ENCODE data around the gene CACNA1I. TPM values are rescaled to one million over a fixed set of nuclear protein-coding genes. Genes with fewer than 3 reads are reported as not detected.

CACNA1I gene
- total RNA-seq, 2 experiments from 2014 or later = 29.2 to 30.1 TPM

DNA sequence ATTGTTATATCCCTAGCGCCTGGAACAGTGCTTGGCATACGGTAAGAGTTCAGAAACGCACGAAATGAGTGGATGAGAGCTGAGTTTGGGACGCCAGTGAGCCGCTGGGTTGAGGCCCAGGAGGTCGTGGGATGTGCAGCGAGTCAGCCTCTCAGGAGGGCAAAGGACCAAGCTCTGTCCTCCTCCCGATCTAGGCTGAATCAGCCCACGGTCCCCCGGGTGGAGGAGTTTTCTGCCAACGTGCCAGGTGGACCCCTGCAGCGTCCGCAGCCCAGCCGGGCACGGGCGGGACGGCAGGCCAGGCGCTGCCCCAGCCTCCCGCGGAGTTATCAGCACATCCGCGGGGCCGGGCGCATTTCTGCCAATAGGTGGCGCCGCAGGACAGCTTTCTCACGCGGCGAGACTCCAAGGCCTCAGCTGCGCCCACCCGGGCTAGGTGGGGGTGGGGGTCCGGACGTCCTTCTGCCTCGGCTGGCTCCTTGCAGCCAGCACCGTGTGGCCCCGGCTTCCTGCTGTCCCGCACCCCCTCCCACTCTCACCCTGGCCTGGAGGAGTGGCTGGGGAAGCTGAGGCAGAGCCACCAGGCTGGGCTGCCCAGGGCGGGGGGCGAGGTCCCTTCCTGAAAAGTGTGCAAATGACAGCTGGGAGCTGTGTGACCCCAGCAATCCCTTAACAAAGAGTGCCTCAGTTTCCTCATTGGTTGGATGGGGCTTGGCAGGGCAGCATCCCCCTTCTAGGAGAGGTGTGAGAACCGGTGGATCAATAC lies 35.8 kb upstream of the CACNA1I start:
- Mint-ChIP-seq H3K9me3 (no peaks in the 10 kb centered on the region), H3K4me1 (ENCODE audit: low read depth) (peaks cover 40% of the 10 kb centered on the region), H3K36me3 (ENCODE audit: low read depth) (peaks cover 29% of the 10 kb centered on the region), H3K27ac (no peak overlapping the region), H3K4me3 (no peak overlapping the region), H3K27me3 (no peaks in the 10 kb centered on the region)
- Histone ChIP-seq H3K27me3 (ENCODE audit: control insufficient read depth in 1 of 2, insufficient read depth in 2 of 2, low read length in 2 of 2) (no peaks in the 10 kb centered on the region), H3K27ac (ENCODE audit: low read depth in 1 of 2, low read length in 2 of 2) (no peak overlapping the region), H3K36me3 (ENCODE audit: insufficient read depth, low read length) (peaks cover 14% of the 10 kb centered on the region), H3K9me3 (ENCODE audit: control insufficient read depth in 1 of 2, insufficient read depth in 1 of 2, low read length in 2 of 2) (no peaks in the 10 kb centered on the region), H3K4me3 (ENCODE audit: low read length) (no peak overlapping the region), H3K4me1 (ENCODE audit: insufficient read depth, low read length) (peaks cover 44% of the 10 kb centered on the region)
- ChIA-PET POLR2A (interaction anchor here (1.1 to 4.7 kb wide), 7 partner anchors 12 to 510 kb away, joined by 3 to 35 read pairs (median 4); partner anchors contain the start of genes ATF4, FAM83F and RPL3), CTCF (interaction anchor here (0.8 to 2.2 kb wide), 15 partner anchors 10 to 813 kb away, joined by 3 to 43 read pairs (median 3); partner anchors contain the start of gene ATF4)
- no peak for ATAC-seq (ENCODE audit: poor library complexity)
- DNase-seq = peak; percentile 72 to 88 (median 76)
- TF ChIP-seq, protein P1, sequence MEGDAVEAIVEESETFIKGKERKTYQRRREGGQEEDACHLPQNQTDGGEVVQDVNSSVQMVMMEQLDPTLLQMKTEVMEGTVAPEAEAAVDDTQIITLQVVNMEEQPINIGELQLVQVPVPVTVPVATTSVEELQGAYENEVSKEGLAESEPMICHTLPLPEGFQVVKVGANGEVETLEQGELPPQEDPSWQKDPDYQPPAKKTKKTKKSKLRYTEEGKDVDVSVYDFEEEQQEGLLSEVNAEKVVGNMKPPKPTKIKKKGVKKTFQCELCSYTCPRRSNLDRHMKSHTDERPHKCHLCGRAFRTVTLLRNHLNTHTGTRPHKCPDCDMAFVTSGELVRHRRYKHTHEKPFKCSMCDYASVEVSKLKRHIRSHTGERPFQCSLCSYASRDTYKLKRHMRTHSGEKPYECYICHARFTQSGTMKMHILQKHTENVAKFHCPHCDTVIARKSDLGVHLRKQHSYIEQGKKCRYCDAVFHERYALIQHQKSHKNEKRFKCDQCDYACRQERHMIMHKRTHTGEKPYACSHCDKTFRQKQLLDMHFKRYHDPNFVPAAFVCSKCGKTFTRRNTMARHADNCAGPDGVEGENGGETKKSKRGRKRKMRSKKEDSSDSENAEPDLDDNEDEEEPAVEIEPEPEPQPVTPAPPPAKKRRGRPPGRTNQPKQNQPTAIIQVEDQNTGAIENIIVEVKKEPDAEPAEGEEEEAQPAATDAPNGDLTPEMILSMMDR (IDR thresholded peaks at IDR 0.05) = peak; percentile 93
- intact Hi-C loops (cut with DNase I, micrococcal nuclease) = loop anchor here (1.0 to 10.0 kb wide), 12 partner anchors 88 to 1103 kb away; partner anchors contain the start of genes TNRC6B (in 2 of the 2), ADSL (in 1 of the 2), CBX7 (in 1 of the 2) and GRAP2 (in 1 of the 2)

DNA sequence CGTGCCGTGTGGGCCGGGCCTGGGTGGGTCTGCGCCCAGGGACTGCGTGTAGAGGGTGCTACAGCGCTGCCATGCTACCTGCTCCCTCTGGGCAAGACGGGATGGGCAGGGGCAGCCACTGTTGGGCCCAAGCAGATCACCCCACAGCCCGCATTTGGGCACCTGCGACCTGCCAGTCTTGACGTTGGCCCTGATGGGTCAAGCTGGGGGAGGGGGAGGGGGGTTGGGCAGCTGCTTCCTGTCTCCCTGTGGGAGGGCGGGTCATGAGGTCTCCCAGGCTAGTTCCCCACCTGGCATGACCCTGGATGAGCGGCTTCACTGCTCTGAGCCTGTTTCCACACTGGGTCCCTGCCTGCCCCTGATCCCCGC lies 35.2 kb upstream of the CACNA1I start:
- intact Hi-C loops (cut with DNase I, micrococcal nuclease) = loop anchor here (1.0 to 10.0 kb wide), 6 partner anchors 87 to 639 kb away; partner anchors contain the start of gene TNRC6B (in 2 of the 2)
- H3K27me3 Mint-ChIP-seq = no peaks in the 10 kb centered on the region
- DNase-seq (peak in 1 of 14 experiments; percentile 49), ATAC-seq (ENCODE audit: poor library complexity) (no peak)
- H3K9me3 Mint-ChIP-seq = no peaks in the 10 kb centered on the region
- Histone ChIP-seq H3K27me3 (ENCODE audit: control insufficient read depth in 1 of 2, insufficient read depth in 2 of 2, low read length in 2 of 2) (no peaks in the 10 kb centered on the region), H3K9me3 (ENCODE audit: control insufficient read depth in 1 of 2, insufficient read depth in 1 of 2, low read length in 2 of 2) (no peaks in the 10 kb centered on the region), H3K36me3 (ENCODE audit: insufficient read depth, low read length) (peaks cover 8% of the 10 kb centered on the region), H3K27ac (ENCODE audit: low read depth in 1 of 2, low read length in 2 of 2) (no peak overlapping the region), H3K4me1 (ENCODE audit: insufficient read depth, low read length) (peaks cover 38% of the 10 kb centered on the region), H3K4me3 (ENCODE audit: low read length) (no peak overlapping the region)
- TF ChIP-seq, protein P1 (IDR thresholded peaks at IDR 0.05) = no peak
- H3K36me3 Mint-ChIP-seq (ENCODE audit: low read depth) = peaks cover 23% of the 10 kb centered on the region
- no peak overlapping the region for H3K27ac Mint-ChIP-seq
- ChIA-PET POLR2A (interaction anchor here (0.6 to 4.7 kb wide), 4 partner anchors 155 to 509 kb away, joined by 3 to 35 read pairs (median 7); partner anchors contain the start of gene FAM83F), CTCF (interaction anchor here (0.9 to 2.2 kb wide), 13 partner anchors 10 to 813 kb away, joined by 3 to 43 read pairs (median 4); partner anchors contain the start of gene ATF4)
- peaks cover 35% of the 10 kb centered on the region for H3K4me1 Mint-ChIP-seq (ENCODE audit: low read depth)
- H3K4me3 Mint-ChIP-seq = no peak overlapping the region

DNA sequence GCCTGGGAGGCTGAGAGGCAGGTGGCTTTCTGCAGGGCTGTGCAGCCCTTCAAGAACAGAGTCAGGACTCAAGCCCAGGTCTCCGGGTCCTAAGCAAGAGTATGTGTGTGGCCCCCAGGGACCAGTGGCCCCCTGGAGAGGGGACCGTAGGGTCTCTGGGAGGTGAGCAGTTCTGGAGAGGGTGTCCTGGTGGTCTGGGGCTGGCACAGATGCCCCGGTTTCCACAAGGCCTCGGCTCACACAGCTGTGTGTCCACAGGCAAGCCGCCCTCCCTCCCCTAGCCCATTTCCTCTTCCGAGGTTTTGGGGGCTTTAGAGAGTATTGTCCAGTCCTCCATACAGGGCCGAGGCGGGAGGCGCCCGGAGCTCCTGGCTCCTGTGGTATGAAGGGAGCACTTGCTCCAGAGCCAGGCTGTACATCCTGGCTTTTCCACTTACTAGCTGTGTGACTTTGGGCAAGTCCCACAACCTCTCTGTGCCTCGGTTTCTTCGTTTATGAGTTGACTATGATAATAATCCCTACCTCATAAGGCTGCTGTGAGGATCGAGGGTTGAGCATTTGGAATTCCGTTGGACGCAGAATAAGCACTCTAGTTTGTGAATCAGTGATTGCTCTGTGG lies 34.6 kb upstream of the CACNA1I start:
- intact Hi-C loops (cut with DNase I, micrococcal nuclease) = loop anchor here (1.0 to 10.0 kb wide), 6 partner anchors 86 to 639 kb away; partner anchors contain the start of gene TNRC6B (in 2 of the 2)
- peak in 1 of 14 experiments; percentile 29 for DNase-seq

More for the DNA sequence above, 34.6 kb upstream of the CACNA1I start:
- Mint-ChIP-seq H3K27ac (no peak overlapping the region), H3K27me3 (no peaks in the 10 kb centered on the region), H3K36me3 (ENCODE audit: low read depth) (peaks cover 18% of the 10 kb centered on the region), H3K4me3 (no peak overlapping the region), H3K9me3 (no peaks in the 10 kb centered on the region), H3K4me1 (ENCODE audit: low read depth) (peaks cover 29% of the 10 kb centered on the region)
- ChIA-PET CTCF (no interaction called here), POLR2A (interaction anchor here (0.6 to 4.7 kb wide), 3 partner anchors 154 to 509 kb away, joined by 3 to 35 read pairs (median 4); partner anchors contain the start of gene FAM83F)
- H3K27ac ChIP-seq (ENCODE audit: low read depth in 1 of 2, low read length in 2 of 2) = no peak overlapping the region
- peaks cover 3% of the 10 kb centered on the region for H3K36me3 ChIP-seq (ENCODE audit: insufficient read depth, low read length)
- no peaks in the 10 kb centered on the region for H3K27me3 ChIP-seq (ENCODE audit: control insufficient read depth in 1 of 2, insufficient read depth in 2 of 2, low read length in 2 of 2)
- peaks cover 32% of the 10 kb centered on the region for H3K4me1 ChIP-seq (ENCODE audit: insufficient read depth, low read length)
- ATAC-seq (ENCODE audit: poor library complexity) = no peak
- no peaks in the 10 kb centered on the region for H3K9me3 ChIP-seq (ENCODE audit: control insufficient read depth in 1 of 2, insufficient read depth in 1 of 2, low read length in 2 of 2)
- TF ChIP-seq, protein P1 (IDR thresholded peaks at IDR 0.05) = no peak
- no peak overlapping the region for H3K4me3 ChIP-seq (ENCODE audit: low read length)
